Ovary (tissue), 3 donors: ENCODE data around the gene ANO6.

ENCODE experiments used
- POLR2A ChIP-seq: fragments of 450-650 bp; IDR thresholded peaks from one replicate; pipeline ENCODE4 v1.6.1; 2017; ENCODE audit warnings: antibody characterized with exemption, mild to moderate bottlenecking, moderate library complexity
- TF ChIP-seq, protein P1 (sequence below), 3 donors: fragments of 450-650 bp in 2 of 3; fragments of 200-600 bp in 1 of 3; IDR thresholded peaks; one replicate each; pipeline versions ENCODE4 v1.5.1 to v1.8.0; 2016 to 2022; ENCODE audit warnings: antibody characterized with exemption in 3 of 3, mild to moderate bottlenecking in 1 of 3
- donor health status: DM: no; HTN: no; CAD: no.

DNA sequence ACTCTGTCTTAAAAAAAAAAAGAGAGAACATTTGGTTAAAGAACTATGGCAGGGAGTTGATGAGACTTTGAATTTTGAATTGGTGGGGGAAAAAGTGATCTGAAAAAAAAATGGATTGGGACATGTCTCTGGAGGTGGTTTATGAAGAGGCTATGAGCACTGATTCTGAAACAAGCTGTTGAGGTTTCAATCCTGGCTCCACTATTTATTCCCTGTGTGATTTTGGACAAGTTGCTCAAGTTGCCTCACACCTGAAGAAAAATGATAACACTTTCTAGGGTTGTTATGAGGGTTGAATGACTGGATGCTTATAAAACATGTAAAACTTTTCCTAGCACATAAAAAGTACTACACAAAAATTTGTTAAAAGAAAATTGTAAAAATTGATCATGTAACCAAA is 1.8 kb upstream of the ANO6 start:
- TF ChIP-seq, protein P1, sequence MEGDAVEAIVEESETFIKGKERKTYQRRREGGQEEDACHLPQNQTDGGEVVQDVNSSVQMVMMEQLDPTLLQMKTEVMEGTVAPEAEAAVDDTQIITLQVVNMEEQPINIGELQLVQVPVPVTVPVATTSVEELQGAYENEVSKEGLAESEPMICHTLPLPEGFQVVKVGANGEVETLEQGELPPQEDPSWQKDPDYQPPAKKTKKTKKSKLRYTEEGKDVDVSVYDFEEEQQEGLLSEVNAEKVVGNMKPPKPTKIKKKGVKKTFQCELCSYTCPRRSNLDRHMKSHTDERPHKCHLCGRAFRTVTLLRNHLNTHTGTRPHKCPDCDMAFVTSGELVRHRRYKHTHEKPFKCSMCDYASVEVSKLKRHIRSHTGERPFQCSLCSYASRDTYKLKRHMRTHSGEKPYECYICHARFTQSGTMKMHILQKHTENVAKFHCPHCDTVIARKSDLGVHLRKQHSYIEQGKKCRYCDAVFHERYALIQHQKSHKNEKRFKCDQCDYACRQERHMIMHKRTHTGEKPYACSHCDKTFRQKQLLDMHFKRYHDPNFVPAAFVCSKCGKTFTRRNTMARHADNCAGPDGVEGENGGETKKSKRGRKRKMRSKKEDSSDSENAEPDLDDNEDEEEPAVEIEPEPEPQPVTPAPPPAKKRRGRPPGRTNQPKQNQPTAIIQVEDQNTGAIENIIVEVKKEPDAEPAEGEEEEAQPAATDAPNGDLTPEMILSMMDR (IDR thresholded peaks at IDR 0.05): no peak
- TF ChIP-seq POLR2A: no peak
